GM21423 (cell line): Measurements from ENCODE around the gene SCTR.
"Not testable (repeated sequence)": the region's sequence is repeated elsewhere in the genome, so short reads cannot be mapped to it uniquely, and the experiment has no call there.

Experiments used
- ATAC-seq: cut with Tn5 transposase; IDR thresholded peaks from one replicate; pipeline ENCODE4 v1.9.1; 2021; ENCODE audit warnings: mild to moderate bottlenecking, moderate library complexity; ENCODE audit not compliant: unreplicated experiment

SCTR gene

DNA sequence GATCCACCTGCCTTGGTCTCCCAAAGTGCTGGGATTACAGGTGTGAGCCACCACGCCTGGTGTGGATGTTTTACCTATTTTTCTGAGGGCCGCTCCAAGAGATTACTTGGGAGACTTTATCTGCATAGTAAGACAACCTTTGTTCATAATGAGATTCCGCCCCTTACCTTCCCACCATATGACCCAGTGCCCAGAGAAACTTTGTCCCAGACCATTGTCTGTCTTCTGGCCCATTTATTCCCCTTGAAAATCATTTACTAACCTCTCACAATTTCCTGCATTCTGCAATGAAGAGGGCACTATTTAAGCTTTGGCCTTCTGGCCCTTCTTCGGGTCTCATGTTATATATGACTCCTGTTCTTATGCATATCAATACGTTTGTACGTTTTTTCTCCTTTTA lies 106.4 kb downstream of the SCTR start:
- no peak for ATAC-seq

- ATAC-seq: no peak
Measured at GRCh38 chr2:119416299-119416923, 107.9 kb downstream of the SCTR start.

GRCh38 chr2:119415630-119416029 lies 108.7 kb downstream of the SCTR start:
- ATAC-seq: no peak

GRCh38 chr2:119414894-119415293 lies 109.4 kb downstream of the SCTR start:
- no peak for ATAC-seq

DNA sequence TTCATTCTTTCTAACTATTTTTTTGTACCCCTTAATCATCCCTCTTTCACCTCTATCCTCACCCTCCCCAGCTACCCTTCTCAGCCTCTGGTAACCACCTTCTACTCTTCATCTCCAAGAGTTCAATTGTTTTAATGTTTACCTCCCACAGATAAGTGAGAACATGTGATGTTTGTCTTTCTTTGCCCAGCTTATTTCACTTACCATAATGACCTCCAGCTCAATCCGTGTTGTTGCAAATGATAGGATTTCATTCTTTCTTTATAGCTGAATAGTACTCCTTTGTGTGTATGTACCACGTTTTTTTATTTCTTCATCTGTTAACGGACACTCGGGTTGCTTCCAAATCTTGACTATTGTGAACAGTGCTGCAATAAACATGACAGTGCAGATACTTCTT lies 114.8 kb downstream of the SCTR start:
- ATAC-seq: no peak

DNA sequence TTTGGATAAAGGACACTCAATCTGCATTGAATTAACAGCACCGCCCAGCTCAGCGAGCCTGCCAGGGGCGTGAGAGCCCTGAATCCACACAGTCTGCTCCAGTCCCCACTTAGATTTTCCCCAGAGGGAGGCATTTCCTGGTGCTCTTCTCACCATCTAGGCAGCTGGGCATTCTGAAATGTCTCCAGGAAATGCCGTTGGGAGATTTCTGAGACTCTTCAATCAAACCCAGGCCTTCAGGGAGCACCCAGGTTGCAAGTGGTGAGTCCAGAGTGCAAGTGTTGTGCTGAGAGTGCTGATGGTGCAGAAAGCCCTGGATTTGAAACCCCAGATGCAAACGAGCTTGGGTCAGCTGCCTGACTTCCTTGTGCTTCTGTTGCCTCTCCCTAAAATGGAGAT lies 116.1 kb downstream of the SCTR start:
- ATAC-seq: no peak

- ATAC-seq: no peak
Measured at GRCh38 chr2:119407430-119408220, 116.7 kb downstream of the SCTR start.

DNA sequence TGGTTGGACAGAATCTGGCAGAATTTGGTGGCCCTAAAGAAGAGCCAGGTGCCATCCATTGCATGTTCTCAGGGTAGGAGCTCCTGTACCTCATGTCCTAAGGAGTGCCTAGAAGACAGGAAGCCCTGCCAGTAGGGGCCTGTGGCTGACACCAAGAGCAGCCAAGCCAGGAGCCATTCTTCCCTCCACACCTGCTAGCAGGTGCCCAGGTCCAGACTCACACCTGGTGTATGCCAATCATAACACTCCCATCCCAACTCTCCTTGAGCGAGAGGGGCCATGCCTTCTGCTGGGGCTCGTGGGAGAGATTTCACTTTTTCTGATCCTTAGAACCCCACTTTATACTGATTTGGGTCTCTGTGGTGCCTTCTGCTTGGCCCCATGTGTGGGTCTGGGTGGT lies 119.1 kb downstream of the SCTR start:
- no peak for ATAC-seq

GRCh38 chr2:119403618-119404017 lies 120.7 kb downstream of the SCTR start:
- ATAC-seq: not testable (repeated sequence)

DNA sequence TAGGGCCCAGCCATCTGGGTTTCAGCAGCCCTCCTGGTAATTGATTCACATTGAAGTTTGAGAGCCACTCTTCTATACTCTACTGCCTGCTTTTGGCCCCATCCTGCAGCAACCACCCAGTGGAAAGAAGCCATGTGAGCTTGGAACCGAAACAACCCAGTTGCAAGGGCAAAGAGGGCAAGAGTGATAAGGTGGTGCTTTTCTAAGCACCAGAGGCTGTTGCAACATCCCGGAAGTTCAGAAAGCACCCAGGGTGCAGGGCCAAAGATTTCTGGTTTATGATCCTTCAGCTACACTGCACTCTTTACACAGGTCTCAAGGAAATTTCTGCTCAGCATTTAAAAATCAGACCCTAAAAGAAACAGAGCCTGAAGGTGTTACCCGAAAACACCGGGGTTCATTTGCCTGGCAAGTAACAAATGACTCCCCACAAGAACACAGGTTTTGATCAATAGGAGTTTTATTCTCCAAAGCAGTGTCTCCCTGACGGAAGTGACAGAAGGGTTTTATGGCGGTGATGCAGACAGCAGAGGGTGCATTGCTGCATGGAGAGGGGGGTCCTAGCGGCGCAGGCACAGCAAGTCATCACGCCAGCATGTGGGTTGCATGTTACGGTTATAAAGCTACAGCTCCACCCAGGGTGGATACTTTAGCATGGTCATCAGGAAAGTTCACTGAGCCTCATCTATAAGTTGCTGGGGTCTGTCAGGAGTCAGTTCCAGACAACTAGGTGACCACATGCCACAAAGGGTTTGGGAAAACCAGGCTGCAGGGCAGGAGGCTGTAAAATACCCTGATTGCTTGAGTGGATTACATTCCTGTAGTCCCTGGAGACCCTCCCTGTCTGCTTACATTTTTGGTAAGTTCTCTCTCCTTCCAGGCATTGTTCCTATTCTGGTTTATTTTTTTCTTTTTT lies 121.4 kb downstream of the SCTR start:
- ATAC-seq: no peak

GRCh38 chr2:119402106-119402505 lies 122.2 kb downstream of the SCTR start:
- no peak for ATAC-seq

DNA sequence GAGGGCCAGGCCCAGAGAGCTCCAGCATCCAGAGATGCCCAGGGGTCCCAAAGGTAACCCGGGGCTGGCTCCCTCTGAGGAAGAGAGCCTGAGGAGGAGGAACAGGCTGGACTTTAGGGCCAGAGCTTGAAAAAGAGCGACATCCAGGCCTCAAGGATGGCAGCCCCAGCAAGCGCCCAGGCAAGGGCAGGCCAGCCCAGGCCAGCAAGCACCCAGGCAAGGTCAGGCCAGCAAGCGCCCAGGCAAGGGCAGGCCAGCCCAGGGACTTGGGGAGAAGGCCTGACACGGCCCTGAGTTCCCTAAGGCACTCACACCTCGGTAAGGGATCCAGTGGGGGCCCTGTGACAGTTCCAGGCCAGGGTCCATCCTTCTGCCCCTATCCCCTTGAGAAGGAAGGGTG lies 127.1 kb downstream of the SCTR start:
- ATAC-seq: no peak

- no peak for ATAC-seq
Measured at GRCh38 chr2:119393971-119394748, 130.1 kb downstream of the SCTR start.
